NCI-H510A treated with DMSO at 0.1 percent for 48 hours (cell line): ENCODE data around the gene CA10.

Source experiments
- DNase-seq: peaks from one replicate; lab custom pipeline; 2025; lab: John Stamatoyannopoulos, UW

The CA10 gene

DNA sequence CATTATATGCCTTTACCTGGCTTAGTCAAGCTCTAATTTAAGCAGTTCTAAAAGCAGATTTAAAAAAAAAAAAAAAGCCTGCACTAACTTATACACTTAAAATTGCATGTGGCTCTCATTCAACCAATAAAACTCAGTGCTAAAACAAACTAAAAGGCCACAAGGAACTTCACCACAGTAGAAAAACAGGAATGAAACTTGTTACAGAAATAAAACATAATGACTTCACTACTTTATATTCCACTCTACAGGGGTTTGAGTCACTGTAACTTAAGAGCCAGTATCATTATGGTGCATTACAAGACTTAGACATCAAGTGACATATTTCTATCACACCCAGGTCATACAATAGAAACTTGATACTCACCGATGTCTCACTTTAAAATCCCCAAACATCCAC is 11.1 kb downstream of the CA10 start:
- DNase-seq: peak; percentile 72

DNA sequence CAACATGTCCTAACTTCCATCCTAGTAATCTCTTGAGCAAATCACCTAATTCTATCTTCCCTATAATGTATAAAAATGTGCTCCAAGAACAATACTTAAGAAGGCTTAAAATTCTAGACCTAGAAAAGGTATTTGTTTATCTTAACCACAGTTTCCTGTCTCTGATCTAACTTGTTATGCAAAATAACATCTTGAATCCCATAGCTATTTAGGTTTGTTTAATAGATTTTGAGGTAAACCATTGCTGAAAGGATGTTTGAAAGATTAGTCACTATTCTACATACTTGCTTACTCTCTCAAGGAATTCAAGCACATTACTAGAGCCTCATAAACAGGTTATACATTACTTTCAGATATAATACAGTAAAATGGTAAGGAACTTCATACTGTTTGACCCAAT is 13.0 kb downstream of the CA10 start:
- DNase-seq: no peak

DNA sequence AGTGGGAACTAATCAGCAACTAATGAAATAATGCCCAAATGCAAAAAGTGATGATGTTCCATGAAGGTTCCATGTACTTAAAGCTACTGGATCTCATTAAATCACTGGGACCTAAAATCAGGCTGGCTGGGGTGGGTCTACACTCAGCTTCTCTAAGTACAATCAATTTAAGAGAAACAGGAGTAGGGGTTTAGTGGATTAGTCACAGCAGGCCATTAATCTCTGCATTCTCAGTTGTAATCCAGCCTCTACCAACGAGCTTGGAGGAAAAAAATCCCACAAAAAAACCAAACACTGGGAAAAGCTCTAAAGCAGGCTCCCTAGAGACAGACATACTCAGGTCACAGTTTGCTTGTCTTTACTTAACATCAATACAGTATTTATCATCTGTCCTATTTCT is 15.0 kb downstream of the CA10 start:
- DNase-seq: no peak

DNA sequence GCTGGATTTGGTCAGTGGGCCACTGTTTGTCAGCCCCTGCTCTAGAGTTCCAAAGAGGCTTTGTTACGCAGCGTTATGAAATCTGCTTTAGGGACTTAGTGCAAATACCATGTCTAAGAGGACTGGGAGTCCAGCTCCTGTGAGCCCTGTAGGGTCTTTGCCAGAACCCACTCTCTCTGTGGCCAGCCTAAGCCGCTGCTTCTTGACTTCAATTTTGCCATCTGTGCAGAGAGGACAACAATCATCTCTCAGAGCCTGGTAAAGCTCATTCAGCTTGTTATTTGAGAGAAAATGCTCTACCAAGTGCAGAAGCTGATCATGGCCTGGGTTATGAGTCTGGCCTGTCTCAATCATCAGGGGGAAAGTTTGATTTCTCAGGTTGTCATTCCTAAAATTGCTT is 17.9 kb downstream of the CA10 start:
- no peak for DNase-seq

DNA sequence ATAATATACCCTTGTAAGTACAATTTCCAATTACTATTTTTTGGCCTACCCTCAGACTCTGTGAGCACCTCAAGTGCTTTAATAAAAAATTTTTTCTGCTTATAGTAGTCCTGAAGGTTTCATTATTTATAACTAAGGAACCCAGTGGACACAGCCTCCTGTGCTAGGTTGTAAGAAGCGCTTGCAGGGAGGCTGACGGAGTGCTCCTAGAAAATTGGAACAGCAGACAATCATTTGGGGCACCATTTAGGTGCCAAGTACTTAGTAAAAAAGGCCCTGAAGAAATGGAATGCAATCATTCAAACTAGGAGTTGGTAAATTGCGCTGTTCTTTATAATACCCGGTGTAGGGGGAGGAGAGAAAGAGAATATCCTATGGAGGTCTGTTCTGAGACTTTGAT is 19.8 kb downstream of the CA10 start:
- DNase-seq: no peak

DNA sequence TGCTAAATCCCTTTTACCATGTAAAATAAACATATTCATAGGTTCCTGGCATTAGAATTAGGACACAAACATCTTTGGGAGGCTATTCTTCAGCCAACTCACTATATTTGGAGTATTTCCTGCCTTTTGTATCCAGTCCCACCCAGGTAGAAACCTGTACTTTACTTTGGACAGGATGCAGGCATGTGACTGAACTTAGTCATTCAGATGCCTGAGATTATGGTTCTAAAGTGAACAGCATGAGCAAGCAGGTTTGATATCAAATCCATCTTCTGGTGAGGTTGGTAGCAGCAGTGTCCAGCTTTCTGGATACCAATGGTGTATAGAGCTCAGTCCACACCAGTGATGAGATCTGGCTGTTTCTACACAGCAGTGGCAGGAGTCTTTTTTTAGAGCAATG is 20.2 kb downstream of the CA10 start:
- DNase-seq: no peak

DNA sequence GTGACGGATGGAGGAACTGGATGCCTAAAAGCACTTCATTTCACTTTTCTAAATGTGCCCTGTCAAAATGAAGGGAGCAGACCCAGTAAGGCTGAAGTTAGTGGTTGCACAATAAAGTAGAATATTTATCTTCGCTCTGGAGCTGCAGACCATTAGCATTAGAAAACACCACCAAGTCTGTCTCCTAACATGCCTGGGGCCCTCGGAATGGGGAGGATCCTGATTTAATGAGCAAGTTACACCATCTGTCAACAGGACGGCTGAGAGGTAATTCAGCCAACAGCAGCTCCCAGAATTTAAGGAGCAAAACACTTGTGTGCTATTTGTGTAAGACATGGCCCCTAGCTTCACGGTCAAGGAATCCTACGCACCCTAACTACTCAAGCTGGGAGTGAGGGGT is 22.3 kb downstream of the CA10 start:
- DNase-seq: no peak

DNA sequence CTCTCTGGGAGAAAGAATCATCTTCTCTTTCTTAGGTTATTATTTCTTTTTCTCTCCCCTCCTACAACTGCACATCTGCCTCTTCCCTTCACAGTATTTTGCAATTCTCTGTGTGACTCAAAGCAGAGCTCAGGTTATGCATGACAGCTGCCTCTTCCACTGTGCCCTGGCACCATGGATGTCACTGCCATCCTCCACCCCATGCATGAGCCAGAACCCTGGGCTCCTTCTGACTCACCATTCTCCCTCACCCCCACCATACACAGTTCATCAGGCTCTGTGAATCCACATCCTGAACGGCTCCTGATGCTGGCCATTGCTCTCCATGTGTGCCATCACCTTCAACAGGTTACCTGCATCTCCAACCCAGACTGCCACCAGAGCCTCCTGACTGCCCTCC is 23.9 kb downstream of the CA10 start:
- no peak for DNase-seq

DNA sequence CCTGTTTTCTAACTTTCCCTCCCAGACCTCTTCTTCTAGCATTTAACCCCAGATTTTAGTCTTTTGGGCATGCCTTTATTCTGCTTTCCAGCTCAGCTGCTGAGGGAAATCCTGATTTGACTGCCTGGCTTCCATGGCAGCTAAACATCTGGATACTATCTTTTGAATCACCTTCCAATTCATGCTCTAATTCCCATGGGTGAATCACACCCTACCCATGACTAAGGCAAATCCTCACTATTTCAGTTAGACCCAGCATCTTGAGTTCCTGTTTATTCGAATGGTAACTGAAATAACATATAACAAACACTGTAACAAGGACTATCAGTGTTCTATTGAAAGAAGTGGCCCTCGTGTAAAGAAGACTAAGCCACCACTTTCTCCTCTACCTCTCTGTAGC is 29.8 kb downstream of the CA10 start:
- no peak for DNase-seq

DNA sequence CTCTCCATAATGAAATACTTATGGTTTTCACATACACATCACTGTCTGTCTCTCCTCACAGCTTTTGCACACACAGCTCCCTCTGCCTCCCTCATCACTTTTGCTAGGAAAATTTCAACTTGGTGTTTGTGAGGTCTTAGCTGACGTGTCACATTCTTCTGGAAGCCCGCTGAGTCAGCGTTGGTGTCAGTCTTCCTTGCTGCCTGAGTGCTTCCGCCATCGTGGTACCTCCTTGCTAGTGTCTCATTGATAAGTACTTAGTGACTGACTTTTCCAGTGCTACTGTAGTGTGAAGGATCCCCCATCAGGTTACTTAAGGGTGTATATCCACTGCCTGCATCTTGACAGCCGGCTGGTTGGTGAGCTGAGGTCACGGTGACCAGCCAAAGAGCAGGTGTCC is 33.5 kb downstream of the CA10 start:
- DNase-seq: no peak

DNA sequence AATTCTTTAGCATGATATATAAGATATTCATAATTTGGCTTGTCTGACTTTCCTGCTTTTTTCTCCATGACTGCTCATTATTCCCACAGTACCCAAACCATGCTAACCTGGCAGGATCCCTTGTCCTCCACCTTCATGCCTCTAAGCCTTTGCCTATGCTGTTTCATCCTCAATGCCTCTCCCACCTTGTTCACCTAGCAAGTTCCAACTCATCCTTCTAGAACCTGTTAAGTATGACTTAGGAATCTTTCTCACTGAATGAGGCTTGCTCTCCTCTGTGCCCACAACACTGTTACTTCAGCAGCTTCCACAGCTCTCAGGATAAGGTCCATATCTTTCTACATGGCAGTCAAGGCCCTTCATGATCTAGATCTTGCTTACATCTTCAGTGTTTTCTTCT is 34.0 kb downstream of the CA10 start:
- no peak for DNase-seq

DNA sequence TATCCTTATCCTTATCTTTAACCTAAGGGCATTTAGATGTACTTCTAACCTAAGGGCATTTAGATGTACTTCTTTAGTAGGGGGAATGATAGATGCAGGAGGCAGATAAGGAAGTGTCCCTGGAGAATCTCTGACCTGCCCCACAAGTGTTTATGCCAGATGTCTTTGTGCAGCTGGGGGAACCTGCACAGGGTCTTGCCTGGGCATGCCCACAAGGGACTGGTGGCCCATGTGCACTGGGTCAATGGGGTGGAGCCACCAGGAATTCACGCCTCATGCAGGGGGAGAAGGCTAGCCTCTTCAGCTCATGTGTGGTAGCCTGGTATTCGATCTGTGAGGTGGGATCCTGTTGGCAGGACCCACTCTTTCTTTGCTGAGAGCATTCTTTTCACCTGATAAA is 38.0 kb downstream of the CA10 start:
- DNase-seq: no peak

DNA sequence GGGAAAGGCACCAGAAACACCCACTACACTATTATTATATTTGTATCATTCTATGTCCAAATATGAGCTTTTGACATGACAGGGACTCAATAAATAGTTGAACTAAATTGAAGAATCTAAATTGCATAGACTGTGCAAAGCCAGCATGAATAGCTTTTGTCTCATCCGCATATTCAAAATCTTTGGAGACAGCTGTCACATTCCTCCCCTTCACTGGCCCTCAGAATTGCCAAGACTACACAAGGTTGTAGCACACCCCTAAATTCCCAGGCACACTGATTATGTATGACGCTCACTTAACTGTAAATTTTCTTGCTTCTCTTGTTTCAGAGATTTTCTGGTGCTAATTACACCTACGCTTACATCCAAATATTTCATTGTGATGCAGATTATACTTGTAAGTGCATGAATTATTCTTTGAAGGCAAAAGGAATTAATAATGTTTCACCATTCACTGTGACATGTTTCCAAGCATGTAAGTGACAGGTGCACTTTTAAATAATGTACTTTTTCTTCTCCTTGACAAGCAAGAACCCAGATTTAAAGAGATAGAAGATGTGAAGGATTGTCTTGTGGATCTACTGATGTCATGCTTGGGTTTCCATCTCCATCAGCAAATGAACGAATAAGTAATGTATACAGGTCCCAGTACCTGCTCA is 47.5 kb downstream of the CA10 start:
- no peak for DNase-seq

DNA sequence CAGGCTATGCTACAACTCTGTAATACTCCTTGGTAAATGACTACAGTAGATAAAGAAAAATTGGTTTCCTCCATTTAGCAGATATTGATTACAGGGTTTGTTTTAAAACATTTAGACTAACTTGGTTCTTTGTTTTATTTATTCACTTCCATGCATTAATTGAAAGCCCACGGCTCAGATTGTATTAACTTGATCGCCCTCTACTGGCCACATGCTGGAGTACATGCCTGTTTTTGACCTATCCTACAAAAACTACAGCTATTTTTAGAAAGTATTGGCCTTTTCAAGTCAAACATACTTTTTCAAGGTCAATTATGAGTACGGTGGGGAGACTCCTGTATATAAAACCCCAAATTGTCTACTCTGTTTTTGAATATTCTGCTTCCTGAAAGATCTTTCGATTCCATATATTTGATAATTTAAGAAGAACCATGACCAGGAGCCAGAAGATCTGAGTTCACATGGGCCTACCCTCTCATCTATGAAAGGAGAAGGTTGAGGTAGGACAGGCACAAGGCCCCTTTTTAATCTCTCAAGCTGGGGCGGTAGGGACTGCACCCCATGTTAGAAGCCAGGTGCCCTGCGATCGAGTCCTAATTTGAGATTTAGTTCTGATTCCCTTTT is 51.8 kb downstream of the CA10 start:
- DNase-seq: peak; percentile 90

DNA sequence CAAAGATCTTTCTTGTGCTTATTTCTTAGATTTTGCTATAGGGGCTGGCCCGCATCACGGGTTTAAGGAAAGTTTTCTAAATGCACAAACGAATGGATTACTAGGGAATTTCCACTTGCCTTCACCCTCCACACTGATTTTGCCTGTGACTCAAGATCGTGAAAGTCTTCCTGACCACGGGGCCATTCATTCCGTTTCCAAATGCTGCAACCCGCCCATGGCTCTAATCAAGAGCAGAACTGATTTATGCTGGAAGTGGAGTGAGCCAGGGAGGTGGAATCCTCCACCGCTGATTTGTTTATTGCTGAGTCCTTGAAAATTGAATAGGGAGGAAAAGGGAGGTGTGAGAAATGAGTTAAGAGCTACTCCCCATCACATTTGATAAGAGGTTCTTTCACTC is 52.4 kb downstream of the CA10 start:
- no peak for DNase-seq

DNA sequence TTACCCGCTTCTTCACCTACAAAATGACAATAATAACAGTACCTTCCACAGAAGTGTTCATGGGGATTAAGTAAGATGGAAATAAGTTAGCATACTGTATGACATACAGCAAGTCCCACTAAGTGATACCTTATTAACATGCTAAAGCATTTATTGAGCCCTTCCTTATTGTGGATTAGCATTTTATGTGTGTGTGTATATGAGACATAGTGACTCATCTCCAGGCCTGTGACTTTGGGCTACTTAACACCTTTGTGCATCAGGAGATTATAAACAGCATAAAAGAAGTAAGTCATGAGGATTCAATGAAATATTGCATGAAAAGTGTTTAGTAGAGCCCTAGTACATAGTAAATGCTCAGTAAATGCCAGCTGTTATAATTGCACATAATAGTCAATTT is 52.9 kb downstream of the CA10 start:
- no peak for DNase-seq

DNA sequence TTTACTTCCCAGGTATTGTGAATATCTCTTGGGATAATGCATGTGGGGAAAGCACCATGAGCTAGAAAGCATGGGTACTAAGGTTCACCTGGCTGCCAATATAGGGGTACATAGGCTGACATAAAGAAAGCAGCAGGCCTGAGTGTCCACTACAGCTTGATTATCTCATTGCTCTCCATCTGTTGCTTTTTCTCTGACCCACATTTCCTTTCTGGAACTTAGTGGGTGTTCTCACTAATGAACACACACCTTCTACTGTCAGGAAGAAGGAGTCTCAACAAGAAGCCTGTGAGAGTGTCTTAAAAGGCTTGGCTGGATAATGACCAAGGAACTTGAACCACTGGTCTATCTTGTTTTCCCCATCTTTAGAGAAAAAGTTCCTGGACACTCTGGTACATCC is 62.5 kb downstream of the CA10 start:
- DNase-seq: no peak

DNA sequence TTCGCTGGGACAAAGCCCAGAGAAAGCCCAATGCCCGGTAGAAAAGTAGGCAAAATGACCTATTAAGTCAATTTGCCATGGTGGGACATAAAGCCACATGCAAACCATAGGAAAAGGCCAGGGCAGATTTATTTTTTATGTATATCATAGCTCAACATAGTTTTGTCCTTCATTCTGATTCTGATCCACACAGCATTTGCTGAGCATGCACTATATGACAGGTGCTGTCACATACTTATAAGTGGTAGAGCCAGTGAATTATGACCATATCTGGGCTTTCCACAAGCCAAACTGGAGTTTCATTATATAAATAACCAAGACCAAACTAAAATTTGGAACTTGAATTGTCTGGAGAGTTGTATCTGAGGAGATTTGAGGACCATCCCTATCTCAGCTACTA is 74.3 kb downstream of the CA10 start:
- no peak for DNase-seq

DNA sequence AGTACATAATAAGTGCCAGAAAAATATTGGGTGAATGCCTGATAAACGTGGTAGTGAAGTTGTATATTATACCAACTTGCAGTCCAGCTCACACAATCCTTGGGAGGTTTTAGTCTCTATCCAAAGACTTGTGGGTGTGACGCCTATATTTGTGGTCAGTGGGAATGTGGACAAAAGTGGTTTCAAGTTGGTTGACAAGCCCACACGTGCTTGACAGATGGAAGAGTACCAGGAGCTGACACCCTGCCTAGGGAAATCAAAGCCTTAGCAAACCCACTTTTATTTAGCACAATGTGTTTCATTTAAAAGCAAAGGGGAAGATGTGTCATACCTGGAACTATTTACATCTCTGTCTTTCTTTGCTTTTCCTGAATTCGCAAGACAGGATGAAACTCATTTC is 79.0 kb downstream of the CA10 start:
- DNase-seq: no peak

DNA sequence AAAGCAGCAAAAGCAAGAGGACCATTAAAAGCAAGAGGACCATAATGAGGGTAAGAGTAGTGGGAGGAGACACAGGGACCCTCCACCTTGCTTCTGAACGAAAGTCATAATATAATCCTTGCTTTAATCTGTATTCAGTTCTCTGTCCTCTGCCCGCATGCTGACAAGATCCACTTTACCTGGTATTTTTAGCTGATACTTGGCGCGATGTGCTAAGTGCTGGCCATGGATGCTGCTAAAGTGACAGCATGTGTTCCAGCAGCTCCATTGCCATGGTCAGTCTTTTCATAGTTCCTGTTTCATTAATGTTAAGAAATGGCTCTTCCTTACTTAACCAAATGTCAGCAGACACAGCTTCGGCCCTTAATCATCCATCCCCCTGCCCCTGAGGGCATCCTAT is 86.8 kb downstream of the CA10 start:
- DNase-seq: no peak

DNA sequence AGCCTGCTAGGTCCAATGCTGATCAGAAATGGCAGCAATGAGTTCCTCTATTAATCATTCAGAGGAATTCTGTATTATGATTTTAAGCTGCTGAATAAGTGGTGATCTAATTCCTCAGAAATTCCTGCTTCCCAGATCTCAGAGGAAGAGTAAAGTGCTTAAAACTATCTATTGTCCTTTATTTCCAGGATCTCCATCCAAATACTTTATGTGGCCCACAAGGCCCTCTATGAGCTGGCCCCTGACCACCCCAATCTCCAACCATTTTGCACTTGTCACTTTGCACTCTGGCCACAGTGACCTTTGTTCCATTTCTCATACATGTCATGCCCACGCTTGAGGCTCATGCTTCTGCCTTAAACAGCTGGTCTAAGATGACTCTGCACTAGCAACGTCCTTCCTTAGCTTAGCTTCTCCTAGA is 93.7 kb downstream of the CA10 start:
- DNase-seq: no peak

DNA sequence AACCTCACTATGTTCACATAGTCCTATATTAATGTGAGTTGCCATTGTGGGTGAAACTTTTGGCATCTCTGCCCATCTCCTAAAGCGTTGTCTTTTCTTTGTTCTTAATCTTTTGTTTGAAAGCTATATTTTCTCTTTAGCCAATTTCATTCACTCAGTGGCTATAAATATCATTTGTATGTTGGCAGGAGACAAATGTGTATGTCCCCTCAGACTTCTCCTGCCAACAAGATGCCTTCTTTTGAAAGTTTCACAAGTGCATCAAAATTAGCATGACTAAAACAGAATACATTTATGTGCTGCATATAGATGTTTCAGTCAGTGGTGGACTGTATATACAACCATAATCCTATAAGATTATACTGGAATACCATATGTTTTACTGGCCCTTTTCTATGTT is 109.0 kb downstream of the CA10 start:
- no peak for DNase-seq

DNA sequence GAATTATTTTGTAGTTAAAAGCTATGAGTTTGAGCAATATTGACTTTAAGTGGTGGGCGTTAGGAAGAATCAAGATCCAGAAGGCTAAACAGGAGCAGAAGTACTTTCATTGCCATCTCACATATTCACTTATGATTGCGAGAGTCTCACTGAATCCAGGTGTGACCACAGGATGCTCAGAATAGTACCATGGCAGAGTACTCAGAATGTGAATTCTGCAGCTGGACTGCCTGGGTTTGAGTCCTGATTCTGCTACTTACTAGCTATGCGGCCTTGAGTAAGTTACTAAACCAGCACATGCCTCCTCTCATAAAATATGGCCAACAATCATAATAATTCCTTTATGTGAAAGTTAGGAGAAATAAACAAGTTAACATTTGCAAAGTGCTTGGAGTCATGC is 109.5 kb downstream of the CA10 start:
- peak; percentile 38 for DNase-seq

DNA sequence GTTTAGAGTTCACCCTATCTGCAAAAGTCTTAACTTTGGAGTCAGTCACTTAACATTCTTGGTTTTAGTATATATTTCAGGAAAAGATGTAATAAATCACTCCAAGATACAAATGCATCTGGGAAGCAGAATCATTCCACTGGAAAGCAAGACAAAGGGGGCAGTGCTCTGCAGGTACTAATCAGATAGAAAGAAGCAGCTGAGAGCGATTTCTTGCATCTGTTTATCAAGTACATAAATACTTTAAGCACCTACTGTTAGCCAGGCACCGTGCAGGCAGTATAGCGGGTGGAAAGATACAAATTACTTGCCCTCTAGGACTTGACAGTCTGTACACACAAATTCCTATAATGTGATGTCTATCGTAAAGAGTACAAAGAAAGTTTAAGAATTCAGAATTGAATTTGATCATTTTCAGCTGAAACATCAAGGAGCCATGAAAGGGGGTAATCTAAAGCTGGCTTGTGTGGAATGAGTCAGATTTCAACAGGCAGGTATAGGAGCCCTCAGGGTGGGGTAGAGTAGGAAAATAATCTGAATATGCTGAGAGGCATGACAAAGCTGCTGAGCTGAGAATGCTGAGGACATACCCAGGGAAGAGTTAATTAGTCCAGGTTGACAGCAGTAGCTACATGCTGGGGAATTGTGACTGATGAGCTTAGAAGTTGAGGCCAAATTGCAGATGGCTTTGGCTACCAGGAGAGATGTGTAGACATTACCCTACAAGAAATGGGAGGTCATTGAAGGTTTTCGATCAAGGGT is 110.2 kb downstream of the CA10 start:
- DNase-seq: no peak
